HG02840 (cell line): Measurements from ENCODE around the gene ARID3A.
"Not testable (repeated sequence)": the region's sequence is repeated elsewhere in the genome, so short reads cannot be mapped to it uniquely, and the experiment has no call there.

Experiments
- ATAC-seq: cut with Tn5 transposase; IDR thresholded peaks from one replicate; pipeline ENCODE4 v1.9.1; 2021; ENCODE audit warnings: mild to moderate bottlenecking, moderate library complexity, moderate number of reproducible peaks; ENCODE audit not compliant: unreplicated experiment, low FRiP score

ARID3A gene

GRCh38 chr19:1012334-1012733 is 86.5 kb downstream of the ARID3A start:
- no peak for ATAC-seq

DNA sequence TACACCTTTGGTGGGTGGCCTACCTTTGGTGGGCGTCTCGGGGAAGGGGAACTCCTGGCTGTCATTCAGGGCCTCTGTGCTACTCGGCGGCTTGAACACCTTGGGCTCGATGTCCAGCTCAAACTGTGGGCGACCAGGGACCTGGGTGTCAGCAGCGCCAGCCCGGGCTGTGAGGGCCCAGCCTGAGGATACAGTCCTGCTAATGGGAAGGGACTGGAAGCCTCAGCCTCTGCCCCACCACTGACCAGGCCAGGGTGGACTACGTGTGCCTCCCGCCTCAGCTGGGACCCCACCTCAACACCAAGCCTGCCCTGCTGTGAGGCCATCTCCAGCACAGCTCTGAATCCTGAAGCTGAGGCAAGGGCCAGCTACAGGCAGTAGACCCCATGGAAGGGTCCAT is 87.4 kb downstream of the ARID3A start:
- no peak for ATAC-seq

GRCh38 chr19:1014161-1015060 is 88.6 kb downstream of the ARID3A start:
- ATAC-seq = no peak

DNA sequence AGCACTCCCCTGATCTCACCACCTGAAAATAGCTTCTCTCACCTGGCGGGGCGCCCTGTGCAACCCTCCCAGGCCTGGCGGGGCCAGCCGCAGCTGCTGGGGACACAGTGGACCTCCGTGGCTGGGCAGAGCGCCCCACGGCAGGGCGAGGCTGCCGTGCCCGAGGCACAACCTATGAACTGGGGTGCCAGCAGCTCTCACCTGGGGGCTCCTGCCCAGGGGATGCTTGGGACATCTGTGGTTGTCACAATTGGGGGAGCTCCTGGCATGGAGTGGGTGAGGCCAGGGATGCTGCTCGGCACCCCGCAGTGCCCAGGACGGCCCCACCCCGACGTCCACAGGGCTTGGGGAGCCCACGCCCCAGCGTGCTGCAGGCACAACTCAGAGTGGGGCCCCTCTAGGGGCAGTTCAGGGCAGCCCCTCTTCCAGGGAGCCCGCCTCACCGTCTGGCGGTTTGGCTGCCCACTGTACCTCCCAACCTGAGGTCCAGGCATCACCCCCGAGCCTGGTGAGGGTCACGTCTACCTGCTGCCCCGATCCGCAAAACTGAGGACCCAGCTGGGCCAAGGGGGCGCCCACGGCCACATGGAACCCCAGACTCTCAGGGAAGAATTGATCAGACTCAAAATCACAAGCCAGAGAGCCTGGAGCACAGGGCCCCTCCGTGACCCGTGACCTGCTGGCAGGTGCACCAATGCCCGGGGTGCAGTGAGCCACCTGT is 89.4 kb downstream of the ARID3A start:
- ATAC-seq = no peak

GRCh38 chr19:1015782-1016646 is 90.2 kb downstream of the ARID3A start:
- ATAC-seq = no peak

DNA sequence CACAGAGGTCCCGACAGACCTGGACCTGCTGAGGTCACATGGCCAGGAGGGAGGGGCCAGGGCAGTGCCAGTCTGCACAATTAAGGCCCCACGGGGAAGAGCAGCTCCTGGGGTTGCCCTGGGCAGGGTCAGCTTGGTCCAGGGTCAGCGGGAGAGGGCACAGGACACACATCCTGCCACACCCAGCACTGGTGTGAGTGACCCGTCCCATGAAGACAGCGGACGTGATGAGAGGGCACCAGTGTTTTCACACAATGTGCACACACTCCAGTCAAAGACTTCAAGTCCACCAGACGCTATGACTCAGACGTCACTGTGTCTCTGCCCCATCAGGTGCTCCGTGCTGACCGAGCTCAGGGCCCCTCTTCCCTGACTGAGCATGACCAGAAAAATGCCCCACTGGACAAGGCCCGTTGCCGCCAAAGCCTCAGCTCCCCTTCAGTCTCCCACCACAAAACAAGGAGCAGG is 90.8 kb downstream of the ARID3A start:
- no peak for ATAC-seq

DNA sequence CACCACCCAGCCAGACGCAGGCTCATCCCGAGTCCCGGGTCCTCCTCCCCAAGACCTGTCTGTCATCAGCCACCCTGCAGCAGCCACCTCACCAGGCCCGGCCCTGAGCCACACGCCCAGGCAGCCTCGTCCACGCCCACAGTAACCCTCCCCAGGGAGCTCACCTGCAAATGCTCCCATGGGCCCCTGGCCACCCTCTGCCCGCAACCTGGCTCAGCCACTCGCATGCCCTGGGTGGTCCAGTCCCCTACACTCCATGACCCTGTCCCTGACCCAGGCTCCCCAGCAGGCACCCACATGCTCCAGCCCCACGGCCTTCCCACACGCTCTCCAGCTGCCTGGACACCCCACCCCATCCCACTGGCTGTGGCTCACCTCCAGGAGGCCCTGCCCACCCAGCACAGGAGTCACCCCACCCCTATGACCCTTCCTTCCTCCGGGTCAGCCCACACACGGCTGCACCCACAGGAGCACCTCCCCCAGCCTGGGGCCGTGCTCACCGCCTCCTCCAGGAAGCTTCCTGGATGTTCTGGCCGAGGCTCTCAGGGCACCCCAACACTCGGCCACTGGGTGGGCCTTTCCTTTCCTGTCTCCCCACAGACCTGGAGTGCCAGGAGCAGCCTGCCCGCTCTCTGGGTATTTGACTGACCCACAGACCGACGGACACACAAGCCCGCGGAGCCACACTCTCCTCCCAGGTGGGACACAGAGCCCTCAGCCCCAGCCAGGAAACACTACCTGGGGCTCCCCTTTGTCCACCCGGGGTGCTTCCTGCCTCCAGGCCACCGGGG is 91.5 kb downstream of the ARID3A start:
- no peak for ATAC-seq

DNA sequence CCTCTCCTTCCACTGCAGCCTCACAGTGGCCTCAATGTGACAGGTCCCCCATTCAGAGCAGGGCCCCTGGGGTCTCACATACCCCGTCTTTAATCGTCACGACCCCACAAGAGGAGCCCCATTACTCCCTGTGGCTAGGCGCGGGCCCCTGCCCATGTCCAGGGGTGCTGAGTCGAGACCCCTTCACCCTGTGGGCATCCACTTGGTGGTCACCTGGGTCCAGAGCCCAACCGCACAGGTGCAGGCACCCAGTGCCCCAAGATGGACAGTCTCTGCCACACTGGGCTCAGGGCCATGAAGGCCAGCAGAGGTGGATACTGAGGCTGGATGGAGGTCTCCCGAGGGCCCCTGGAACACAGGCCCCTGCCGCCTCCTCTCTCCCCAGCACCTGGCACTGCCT is 92.1 kb downstream of the ARID3A start:
- no peak for ATAC-seq

- no peak for ATAC-seq
Measured at GRCh38 chr19:1018393-1018792, 92.6 kb downstream of the ARID3A start.

DNA sequence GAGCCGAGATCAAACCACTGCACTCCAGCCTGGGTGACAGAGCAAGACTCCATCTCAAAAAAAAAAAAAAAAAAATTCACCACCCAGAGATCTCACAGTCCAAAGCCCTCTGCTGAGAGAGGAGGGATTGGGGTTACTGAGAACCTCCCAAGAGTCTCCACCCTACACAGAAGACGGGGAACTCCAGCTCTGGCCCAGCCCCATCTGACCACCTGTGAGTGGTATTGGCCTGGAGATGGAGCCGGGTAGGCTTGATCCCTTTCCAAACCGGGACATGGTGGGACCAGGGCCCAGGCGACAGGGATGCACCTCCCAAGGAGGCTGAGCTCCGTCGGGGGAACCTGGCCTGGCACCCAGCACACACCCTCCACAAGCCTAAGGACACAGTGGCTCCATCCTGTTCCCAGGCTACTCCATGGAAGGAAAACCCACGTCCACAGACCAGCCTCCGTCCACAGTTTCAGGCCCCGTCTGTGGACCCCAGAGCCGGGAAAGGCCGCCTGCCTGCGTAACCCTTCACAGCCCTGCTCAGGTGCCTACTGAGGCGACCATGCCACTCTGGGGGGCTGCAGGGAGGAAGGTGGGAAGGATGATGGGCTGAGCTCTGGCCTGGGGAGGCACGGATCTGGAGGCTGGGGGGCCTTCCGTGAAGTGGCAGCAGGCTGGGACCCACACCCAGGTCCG is 93.2 kb downstream of the ARID3A start:
- ATAC-seq = no peak

DNA sequence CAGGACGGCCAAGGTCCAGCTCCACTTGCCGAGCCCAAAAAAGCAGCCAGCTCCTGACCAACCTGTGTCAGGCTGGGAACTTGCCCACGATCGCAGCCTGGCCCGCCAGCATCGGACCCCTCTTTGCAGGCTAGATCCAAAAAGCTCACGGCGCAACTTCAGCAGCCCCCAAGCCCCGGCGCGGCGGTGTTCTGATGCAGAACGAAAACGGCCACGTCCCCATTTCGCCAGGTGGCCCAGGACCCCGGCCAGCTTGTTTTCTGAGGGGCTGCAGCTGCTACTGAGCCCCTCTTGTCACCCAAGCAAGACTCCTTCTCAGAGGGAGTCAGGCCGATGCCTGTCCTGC is 93.8 kb downstream of the ARID3A start:
- ATAC-seq = no peak

DNA sequence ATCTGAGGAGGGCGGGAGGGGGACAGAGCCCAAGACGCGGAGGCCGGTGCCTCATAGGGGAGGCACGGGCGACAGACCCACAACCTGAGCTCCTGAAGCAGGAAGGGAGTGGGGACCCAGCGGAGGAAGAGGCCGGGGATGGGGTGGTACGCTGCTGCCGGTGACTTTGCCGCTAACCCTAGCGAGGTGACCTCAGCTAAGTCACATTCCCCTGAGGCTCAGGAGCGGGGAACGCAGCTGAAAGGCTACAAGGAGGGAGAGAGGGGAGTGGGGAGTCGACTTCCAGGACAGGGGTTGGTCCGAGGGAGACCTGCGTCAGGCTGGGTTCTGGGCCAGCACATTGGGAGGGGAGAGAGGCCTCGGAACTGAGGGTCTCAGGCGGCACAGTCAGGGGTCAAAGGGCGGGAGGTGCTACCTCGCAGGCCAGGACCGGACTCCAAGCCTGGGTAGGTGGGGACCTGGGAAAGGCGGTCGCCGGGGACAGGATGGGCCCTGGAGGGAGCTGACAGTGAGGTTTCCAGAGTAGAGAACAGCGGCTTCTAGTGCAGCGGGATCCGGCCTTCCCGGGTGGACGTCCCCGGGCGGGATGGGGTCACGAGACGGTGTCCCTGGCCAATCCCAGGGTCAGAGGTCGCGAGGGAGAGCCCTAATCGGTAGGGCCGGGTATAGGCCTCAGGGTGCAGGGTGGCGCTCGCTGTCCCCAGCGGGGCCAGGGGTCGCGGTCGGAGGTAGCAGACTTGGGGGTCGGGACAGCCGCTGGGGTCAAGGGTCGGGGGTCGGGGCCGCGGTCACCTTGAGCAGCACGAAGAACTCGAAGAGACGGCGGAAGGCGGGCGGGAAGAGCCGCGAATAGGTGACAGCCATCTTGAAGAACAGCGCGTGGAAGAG is 94.4 kb downstream of the ARID3A start:
- no peak for ATAC-seq

DNA sequence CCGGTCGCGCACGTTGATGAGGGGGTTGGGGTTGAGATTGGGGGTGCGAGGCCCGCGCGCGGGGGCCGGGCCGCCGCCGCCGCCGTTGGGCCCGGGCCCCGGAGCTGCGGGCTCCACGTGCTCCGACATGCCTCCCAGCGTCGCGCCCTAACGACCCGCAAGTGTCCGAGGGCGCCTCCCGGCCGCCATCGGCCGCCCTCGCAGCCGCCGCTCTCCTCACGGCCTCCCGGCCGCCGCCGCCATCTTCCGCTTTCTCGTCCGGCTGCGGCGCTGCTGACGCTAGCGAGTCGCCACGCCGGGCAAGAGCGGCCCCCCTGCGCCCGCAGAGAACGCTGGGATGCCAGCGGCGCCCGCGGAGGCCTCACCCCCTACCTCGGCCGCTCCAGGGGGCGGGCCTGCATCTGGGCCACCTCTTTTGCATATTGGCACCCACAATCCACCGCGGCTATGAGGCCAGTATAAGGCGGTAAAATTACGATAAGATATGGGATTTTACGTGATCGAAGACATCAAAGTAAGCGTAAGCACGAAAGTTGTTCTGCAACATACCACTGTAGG is 95.1 kb downstream of the ARID3A start, which contains the start of gene TMEM259:
TSS of gene TMEM259 (minus strand) at position 256 of the 558 bp plus-strand sequence. CDS start at position 129, 127 bp downstream.
- ATAC-seq = peak; percentile 85

GRCh38 chr19:1023883-1024188 is 98.0 kb downstream of the ARID3A start:
- ATAC-seq = not testable (repeated sequence)

GRCh38 chr19:1025080-1025479 is 99.2 kb downstream of the ARID3A start:
- ATAC-seq = not testable (repeated sequence)
